ENCODE results near the gene FREY1.

Gene FREY1

DNA sequence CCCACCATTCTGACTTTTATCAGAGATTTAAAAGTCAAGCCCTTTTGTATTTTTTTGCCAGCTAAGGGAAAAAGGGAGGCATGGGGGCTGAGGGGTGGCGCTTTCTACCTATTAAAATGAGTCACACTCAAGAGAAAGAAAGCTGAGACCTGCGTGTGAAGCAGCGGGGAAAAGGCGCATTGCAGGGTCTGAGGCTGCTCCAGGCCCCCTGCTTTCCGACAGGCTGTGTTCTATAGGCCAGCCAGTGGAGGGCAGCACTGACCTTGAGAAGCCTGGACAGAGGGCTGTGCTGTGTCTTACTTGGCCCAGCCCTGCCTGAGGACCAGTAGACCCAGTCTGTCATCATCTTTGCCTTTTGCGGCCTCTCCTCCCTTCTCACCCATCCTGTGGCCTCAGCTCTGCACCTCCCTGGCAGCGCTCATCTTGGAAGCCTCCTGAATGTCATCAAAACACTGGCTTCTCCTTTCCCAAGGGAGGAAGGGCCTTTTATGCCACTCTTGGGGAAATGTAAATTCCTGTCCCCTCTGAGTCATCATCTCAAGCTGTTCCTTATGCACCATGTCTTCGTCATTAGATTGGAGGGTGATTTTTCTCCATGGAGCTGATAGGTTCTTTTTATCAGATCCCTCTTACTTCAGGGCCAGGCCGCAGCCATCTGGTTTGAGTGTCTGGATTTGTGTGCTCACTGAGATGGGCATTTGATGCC is 34.3 kb downstream of the FREY1 start:
- Histone ChIP-seq H3K4me1 (ENCODE audit: insufficient read depth, low read length) (peaks cover 15% of the 10 kb centered on the region; the same call in 1 of the 2 replicates), H3K9me3 (ENCODE audit: insufficient read depth, low read depth, low read length) (no peaks in the 10 kb centered on the region), H3K9ac (ENCODE audit: low read depth, low read length) (no peak overlapping the region), H3K36me3 (ENCODE audit: insufficient read depth, low read depth, low read length) (peaks cover 44% of the 10 kb centered on the region), H3K27me3 (ENCODE audit: insufficient read depth, low read length) (no peaks in the 10 kb centered on the region), H3K27ac (ENCODE audit: low read length) (no peak overlapping the region), H3K4me3 (ENCODE audit: low read length) (no peak overlapping the region)

DNA sequence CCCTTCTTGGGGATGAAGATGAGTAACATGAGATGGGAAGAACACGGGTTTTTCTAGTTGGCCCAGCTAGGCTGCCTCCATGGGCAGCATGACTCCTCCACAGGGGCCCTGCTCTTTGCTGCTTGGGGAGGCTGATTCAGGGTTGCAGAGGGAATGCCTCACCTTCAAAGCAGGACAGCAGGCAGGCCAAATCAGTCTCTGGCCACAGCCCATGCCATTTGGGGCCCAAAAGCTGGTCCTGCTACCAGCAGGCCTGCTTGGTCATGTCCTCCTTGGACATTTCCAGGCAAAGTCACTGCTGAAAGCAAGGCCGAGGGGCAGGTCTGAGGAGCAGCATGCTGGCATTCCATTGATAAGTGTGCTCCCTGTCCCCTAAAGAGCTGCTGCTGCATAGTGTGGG is 35.4 kb downstream of the FREY1 start:
- Histone ChIP-seq H3K27me3 (ENCODE audit: insufficient read depth, low read length) (no peaks in the 10 kb centered on the region), H3K4me1 (ENCODE audit: insufficient read depth, low read length) (peaks cover 11% of the 10 kb centered on the region; the same call in 1 of the 2 replicates), H3K27ac (ENCODE audit: low read length) (no peak overlapping the region), H3K36me3 (ENCODE audit: insufficient read depth, low read depth, low read length) (peaks cover 49% of the 10 kb centered on the region), H3K4me3 (ENCODE audit: low read length) (no peak overlapping the region), H3K9me3 (ENCODE audit: insufficient read depth, low read depth, low read length) (no peaks in the 10 kb centered on the region), H3K9ac (ENCODE audit: low read depth, low read length) (no peak overlapping the region)

DNA sequence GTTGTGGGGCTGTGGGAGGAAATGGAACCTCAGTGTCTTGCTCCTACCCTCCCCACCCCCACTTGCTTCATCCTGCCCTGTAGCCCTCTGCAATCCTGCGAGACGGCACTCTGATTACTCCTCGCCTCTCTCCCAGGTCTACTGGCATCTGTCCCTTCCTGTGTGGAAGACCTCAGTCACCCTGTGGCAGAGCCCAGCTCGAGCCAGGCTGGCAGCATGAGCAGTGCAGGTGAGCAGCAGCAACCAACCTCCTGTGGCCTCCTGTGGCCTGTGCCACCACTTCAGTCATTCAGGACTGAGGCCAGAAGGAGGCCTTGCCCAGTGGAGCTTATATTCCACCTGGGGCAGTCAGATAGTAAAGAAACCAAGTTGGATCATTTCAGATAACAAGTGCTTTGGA is 36.4 kb downstream of the FREY1 start:
- Histone ChIP-seq H3K36me3 (ENCODE audit: insufficient read depth, low read depth, low read length) (peaks cover 49% of the 10 kb centered on the region), H3K4me3 (ENCODE audit: low read length) (no peak overlapping the region), H3K9ac (ENCODE audit: low read depth, low read length) (no peak overlapping the region), H3K9me3 (ENCODE audit: insufficient read depth, low read depth, low read length) (no peaks in the 10 kb centered on the region), H3K27ac (ENCODE audit: low read length) (no peak overlapping the region), H3K4me1 (ENCODE audit: insufficient read depth, low read length) (peaks cover 3% of the 10 kb centered on the region; the same call in 1 of the 2 replicates), H3K27me3 (ENCODE audit: insufficient read depth, low read length) (no peaks in the 10 kb centered on the region)

DNA sequence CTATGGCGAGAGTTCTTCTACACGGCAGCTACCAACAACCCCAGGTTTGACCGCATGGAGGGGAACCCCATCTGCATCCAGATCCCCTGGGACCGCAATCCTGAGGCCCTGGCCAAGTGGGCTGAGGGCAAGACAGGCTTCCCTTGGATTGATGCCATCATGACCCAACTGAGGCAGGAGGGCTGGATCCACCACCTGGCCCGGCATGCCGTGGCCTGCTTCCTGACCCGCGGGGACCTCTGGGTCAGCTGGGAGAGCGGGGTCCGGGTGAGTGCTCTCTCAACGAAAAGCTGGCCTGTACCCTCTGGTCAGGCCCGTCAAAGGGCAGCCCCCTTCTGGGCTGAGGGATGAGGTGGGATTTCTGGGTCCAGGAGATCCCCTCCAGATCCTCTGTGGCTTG is 37.5 kb downstream of the FREY1 start:
- Histone ChIP-seq H3K9ac (ENCODE audit: low read depth, low read length) (no peak overlapping the region), H3K27ac (ENCODE audit: low read length) (no peak overlapping the region), H3K9me3 (ENCODE audit: insufficient read depth, low read depth, low read length) (no peaks in the 10 kb centered on the region), H3K27me3 (ENCODE audit: insufficient read depth, low read length) (no peaks in the 10 kb centered on the region), H3K4me1 (ENCODE audit: insufficient read depth, low read length) (no peaks in the 10 kb centered on the region; the same call in 1 of the 2 replicates), H3K36me3 (ENCODE audit: insufficient read depth, low read depth, low read length) (peaks cover 49% of the 10 kb centered on the region), H3K4me3 (ENCODE audit: low read length) (no peak overlapping the region)

DNA sequence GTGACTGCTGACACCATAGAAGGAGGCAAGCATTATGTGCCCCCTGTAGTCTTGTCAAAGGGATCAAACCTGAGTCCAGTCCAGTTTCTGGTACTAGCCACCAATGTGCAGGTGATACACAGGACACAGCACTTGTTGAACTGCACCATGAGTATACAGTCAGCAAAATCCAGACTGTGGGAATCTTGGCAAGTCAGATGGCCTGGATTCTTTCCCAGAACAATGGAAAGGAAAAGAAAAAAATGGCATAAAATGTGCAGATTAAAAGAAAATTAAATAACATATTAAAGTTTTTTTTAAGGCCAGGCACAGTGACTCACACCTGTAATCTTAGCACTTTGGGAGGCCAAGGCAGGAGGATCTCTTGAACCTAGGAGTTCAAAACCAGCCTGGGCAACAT is 43.0 kb downstream of the FREY1 start:
- no peaks in the 10 kb centered on the region for H3K9me3 ChIP-seq (ENCODE audit: insufficient read depth, low read depth, low read length)
- H3K9ac ChIP-seq (ENCODE audit: low read depth, low read length): no peak overlapping the region
- H3K4me1 ChIP-seq (ENCODE audit: insufficient read depth, low read length): peaks cover 1% of the 10 kb centered on the region; the same call in 1 of the 2 replicates
- peaks cover 55% of the 10 kb centered on the region for H3K36me3 ChIP-seq (ENCODE audit: insufficient read depth, low read depth, low read length)
- no peaks in the 10 kb centered on the region for H3K27me3 ChIP-seq (ENCODE audit: insufficient read depth, low read length)
- H3K27ac ChIP-seq (ENCODE audit: low read length): no peak overlapping the region
- H3K4me3 ChIP-seq (ENCODE audit: low read length): no peak overlapping the region

DNA sequence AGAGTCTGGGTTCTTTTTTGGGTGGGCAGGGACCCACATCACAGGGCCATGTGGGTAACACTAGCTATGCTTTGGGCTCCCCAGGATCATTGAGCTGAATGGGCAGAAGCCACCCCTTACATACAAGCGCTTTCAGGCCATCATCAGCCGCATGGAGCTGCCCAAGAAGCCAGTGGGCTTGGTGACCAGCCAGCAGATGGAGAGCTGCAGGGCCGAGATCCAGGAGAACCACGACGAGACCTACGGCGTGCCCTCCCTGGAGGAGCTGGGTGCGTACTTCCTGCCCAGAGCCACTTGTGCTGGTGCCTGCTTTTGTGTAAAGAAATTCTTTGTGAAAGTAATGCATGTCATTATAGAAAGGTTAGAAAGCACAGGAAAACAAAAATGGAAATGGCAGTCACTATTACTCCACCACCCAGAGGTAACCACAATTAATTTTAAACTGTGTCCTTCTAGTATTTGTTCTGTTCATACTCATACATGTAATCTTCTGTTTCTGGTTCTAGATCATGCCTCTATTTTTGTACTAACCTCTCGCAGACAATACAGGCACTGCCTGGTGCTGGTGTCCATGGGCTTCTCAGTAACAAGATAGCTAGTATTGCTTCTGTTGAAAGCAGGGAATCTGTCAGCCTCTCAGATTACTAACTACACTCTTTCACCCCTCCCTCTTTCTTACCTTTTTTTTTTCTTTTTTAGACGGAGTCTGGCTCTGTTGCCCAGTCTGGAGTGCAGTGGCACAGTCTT is 46.1 kb downstream of the FREY1 start:
- Histone ChIP-seq H3K36me3 (ENCODE audit: insufficient read depth, low read depth, low read length) (peaks cover 55% of the 10 kb centered on the region), H3K27ac (ENCODE audit: low read length) (no peak overlapping the region), H3K9ac (ENCODE audit: low read depth, low read length) (no peak overlapping the region), H3K4me1 (ENCODE audit: insufficient read depth, low read length) (peaks cover 7% of the 10 kb centered on the region), H3K27me3 (ENCODE audit: insufficient read depth, low read length) (no peaks in the 10 kb centered on the region), H3K4me3 (ENCODE audit: low read length) (no peak overlapping the region), H3K9me3 (ENCODE audit: insufficient read depth, low read depth, low read length) (no peaks in the 10 kb centered on the region)

DNA sequence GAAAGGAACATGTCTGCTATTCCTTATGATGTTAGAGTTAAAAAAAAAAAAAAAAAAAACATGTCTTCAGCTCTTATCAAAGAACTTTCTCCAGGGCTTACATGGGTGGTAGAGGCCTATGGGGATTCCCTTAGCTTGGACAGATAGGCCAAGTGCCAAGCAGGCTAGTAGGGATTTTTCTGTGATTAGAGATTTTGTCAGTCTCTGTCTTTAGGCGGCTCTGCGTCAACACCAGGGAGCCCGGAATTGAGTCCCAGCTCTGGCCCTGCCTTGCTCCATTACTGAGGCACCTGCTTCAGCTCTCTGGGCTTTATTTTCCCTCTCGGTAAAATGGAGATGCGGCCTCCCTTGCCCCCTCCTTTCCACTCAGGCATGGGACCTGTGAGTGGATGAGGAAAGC is 46.7 kb downstream of the FREY1 start:
- Histone ChIP-seq H3K27me3 (ENCODE audit: insufficient read depth, low read length) (no peaks in the 10 kb centered on the region), H3K9ac (ENCODE audit: low read depth, low read length) (no peak overlapping the region), H3K36me3 (ENCODE audit: insufficient read depth, low read depth, low read length) (peaks cover 55% of the 10 kb centered on the region), H3K4me3 (ENCODE audit: low read length) (no peak overlapping the region), H3K9me3 (ENCODE audit: insufficient read depth, low read depth, low read length) (no peaks in the 10 kb centered on the region), H3K27ac (ENCODE audit: low read length) (no peak overlapping the region), H3K4me1 (ENCODE audit: insufficient read depth, low read length) (peaks cover 13% of the 10 kb centered on the region)

DNA sequence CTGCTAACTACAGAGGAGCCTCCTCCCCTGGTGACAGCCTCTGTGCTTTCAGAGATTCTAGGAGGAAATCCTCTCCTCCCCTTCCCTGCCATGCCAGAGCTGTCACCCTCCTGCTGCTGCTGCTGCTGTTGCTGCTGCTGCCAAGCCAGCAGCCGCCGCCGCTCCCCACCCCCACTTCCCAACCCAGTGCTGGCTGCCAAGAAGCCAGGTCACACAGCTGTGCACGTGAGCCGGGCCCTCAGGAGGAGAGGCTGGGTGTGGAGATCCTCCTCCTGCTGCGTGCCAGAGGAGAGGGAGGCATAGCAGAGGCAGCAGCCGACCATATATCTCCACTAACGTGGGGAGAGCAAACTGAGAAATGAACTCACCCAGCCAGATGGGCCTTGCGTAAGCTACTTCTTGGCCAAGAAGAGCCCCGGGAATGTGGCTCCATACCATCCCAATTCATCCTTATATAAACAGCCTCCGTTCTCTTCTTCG is 47.4 kb downstream of the FREY1 start:
- Histone ChIP-seq H3K36me3 (ENCODE audit: insufficient read depth, low read depth, low read length) (peaks cover 55% of the 10 kb centered on the region), H3K4me1 (ENCODE audit: insufficient read depth, low read length) (peaks cover 20% of the 10 kb centered on the region), H3K27ac (ENCODE audit: low read length) (no peak overlapping the region), H3K9ac (ENCODE audit: low read depth, low read length) (no peak overlapping the region), H3K9me3 (ENCODE audit: insufficient read depth, low read depth, low read length) (no peaks in the 10 kb centered on the region), H3K27me3 (ENCODE audit: insufficient read depth, low read length) (no peaks in the 10 kb centered on the region), H3K4me3 (ENCODE audit: low read length) (no peak overlapping the region)

DNA sequence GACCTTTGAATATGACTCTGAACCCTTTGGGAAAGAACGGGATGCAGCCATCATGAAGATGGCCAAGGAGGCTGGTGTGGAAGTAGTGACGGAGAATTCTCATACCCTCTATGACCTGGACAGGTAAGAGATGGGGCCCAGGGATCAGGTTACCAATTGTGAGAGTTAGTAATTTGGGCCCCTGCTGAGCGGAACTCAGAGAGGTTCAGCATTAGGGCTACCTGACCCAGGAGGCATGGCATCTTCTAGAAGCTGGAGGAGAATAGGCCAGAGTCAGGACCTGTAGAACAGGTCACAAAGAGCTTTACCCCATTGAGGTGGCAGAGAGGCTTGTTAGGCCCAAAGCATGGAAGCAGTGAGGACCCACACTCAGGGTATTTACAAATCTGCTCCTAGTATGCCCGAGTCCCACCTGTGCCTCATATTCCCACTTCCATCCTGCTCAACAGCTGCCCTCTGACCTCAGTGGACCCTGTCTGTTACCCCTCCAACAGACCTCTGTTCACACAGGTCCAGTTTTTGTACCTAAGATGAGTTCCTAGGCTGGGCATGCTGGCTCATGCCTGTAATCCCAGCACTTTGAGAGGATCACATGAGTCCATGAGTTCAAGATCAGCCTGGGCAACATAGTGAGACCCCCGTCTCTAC is 48.2 kb downstream of the FREY1 start:
- Histone ChIP-seq H3K9ac (ENCODE audit: low read depth, low read length) (no peak overlapping the region; the same call in 1 of the 2 replicates), H3K9me3 (ENCODE audit: insufficient read depth, low read depth, low read length) (no peaks in the 10 kb centered on the region), H3K4me1 (ENCODE audit: insufficient read depth, low read length) (peaks cover 23% of the 10 kb centered on the region), H3K4me3 (ENCODE audit: low read length) (no peak overlapping the region), H3K27ac (ENCODE audit: low read length) (no peak overlapping the region), H3K36me3 (ENCODE audit: insufficient read depth, low read depth, low read length) (peaks cover 54% of the 10 kb centered on the region), H3K27me3 (ENCODE audit: insufficient read depth, low read length) (no peaks in the 10 kb centered on the region)

DNA sequence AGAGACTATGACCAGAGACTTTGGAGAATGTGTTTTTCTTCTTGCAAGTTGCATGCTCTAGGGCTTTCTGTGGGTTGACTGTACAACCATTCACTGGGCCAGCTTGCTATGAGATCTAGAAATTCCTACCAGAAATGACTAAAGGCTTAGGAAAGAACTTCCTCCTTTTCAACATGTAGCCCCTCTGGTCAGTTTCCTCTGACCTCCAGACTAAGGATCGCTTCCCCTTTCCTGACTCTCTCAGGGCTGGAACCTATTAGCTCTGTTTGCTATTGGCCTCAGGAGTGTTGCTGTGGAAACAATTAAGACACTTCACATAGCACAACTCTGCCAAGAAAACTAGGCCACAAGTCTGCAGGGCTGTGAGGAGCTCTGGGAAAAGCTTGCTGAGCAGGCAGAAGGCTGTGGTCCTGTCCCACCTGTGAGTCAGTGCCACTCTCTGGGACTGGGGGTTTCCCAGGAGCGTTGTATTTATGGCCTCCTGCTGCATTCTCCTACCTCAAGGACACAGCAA is 49.1 kb downstream of the FREY1 start:
- H3K4me3 ChIP-seq (ENCODE audit: low read length): no peak overlapping the region
- no peak overlapping the region for H3K27ac ChIP-seq (ENCODE audit: low read length)
- H3K27me3 ChIP-seq (ENCODE audit: insufficient read depth, low read length): no peaks in the 10 kb centered on the region
- peaks cover 32% of the 10 kb centered on the region for H3K4me1 ChIP-seq (ENCODE audit: insufficient read depth, low read length)
- peaks cover 46% of the 10 kb centered on the region for H3K36me3 ChIP-seq (ENCODE audit: insufficient read depth, low read depth, low read length)
- H3K9ac ChIP-seq (ENCODE audit: low read depth, low read length): no peak overlapping the region
- H3K9me3 ChIP-seq (ENCODE audit: insufficient read depth, low read depth, low read length): no peaks in the 10 kb centered on the region

All from iPS-20b (cell line).